Measurements from ENCODE around the gene FBLN7. TPM values are rescaled to one million over a fixed set of nuclear protein-coding genes. Genes with fewer than 3 reads are reported as not detected.

Gene FBLN7
- polyA plus RNA-seq, 3 donors = 9.8 to 13.2 (median 12.5) TPM

DNA sequence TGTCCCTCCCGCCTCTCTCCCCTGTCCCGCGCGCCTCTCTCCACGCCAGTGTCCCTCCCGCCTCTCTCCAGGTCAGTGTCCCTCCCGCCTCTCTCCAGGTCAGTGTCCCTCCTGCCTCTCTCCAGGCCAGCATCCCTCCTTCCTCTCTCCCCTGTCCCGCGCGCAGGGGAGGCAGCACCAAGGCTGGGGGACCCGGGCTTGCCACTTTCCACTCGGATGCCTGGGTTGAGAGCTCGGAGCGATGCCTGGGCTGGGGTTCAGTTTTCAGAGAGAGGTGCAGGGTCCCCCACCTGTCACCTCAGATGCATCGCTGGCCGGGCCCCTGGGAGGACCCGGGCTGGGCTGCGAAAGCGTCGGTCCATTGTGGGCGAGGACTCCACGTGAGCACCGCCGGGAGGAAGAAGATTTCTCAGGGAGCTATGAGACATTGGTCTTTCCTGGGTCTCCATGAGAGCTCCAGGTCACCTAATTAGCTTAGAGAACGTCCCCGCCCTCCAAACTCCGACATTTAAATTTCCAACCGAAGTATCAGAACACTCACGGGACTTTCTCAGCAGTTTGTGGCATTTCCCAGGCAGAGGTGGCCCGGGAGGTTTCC is 2.1 kb downstream of the FBLN7 start:
- no peak for DNase-seq (ENCODE audit: low read depth in 3 of 3, low spot score in 2 of 3)

- DNase-seq (ENCODE audit: low read depth in 3 of 3, low spot score in 2 of 3) = no peak
Measured at GRCh38 chr2:112140899-112141625, 2.9 kb downstream of the FBLN7 start.

- no peak for DNase-seq (ENCODE audit: low read depth in 3 of 3, low spot score in 2 of 3)
Measured at GRCh38 chr2:112141626-112142007, 3.4 kb downstream of the FBLN7 start.

DNA sequence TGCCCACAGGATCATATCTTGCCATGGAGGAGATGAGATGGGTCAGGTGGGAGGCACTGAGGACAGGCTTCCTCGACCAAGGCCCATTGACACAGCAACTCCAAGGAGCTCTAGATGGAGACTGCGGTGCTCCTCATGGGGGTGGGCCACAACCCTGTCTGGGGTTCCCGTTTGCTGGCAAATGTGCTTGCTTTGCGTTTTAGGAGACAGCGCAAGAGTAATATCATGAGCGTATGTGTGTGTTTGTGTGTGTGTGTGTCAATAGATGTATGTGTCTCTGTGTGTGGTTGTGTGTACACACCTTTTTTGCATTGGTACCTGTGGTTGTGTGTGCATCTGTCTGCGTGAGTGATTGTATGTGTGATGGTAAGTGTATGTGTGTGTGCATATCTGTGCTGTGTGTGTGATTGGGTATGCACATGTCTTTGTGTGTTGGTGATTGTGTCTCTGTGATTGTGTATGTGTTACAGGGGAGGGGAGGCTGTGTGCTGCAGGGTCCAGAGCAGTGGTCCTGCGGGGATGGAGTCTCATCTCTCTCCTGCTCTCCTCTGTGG is 4.4 kb downstream of the FBLN7 start:
- DNase-seq (ENCODE audit: low read depth in 3 of 3, low spot score in 2 of 3) = no peak

- DNase-seq (ENCODE audit: low read depth in 3 of 3, low spot score in 2 of 3) = no peak
Measured at GRCh38 chr2:112143150-112143549, 5.0 kb downstream of the FBLN7 start.

DNA sequence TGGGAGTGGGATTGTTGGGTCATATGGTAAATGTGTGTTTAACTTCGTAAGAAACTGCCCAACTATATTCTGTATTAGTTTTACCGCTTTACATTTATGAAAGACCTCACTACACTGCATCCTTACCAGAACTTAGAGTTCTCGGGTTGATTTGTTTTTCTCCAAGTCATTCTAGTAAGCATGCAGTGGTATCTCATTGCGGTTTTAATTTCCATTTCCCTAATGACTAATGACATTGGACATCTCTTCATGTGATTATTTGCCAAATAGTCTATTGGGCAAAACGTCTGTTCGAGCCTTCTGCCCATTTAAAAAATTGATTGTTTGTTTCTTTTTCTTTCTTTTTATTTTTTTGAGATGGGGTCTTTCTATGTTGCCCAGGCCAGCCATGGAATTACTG is 6.8 kb downstream of the FBLN7 start:
- no peak for DNase-seq (ENCODE audit: low read depth in 3 of 3, low spot score in 2 of 3)

GRCh38 chr2:112147382-112148168 is 9.4 kb downstream of the FBLN7 start:
- DNase-seq (ENCODE audit: low read depth in 3 of 3, low spot score in 2 of 3) = no peak

GRCh38 chr2:112148477-112148876 is 10.3 kb downstream of the FBLN7 start:
- DNase-seq (ENCODE audit: low read depth in 3 of 3, low spot score in 2 of 3) = no peak

DNA sequence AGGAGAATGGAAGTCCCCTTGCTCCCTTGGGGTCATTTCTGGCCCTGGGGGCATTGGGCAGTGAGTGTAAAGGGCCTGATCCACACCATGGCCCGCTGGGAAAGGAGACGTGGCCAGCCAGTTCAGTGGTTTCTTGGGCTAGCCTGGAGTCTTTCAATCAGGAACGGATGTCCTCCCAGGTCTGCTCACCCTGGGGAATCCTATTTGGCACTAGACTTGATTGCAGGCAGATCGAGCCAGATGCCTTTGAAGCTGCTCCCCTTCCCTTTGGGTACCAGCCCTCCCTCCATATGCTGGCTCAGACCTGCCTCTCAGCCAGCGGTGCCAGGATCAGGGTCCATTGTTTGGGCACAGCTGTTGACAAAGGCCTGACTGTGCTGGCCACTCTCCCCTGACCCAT is 11.0 kb downstream of the FBLN7 start:
- DNase-seq (ENCODE audit: low read depth in 3 of 3, low spot score in 2 of 3) = no peak

GRCh38 chr2:112149866-112150435 is 11.8 kb downstream of the FBLN7 start:
- DNase-seq (ENCODE audit: low read depth in 3 of 3, low spot score in 2 of 3) = no peak

DNA sequence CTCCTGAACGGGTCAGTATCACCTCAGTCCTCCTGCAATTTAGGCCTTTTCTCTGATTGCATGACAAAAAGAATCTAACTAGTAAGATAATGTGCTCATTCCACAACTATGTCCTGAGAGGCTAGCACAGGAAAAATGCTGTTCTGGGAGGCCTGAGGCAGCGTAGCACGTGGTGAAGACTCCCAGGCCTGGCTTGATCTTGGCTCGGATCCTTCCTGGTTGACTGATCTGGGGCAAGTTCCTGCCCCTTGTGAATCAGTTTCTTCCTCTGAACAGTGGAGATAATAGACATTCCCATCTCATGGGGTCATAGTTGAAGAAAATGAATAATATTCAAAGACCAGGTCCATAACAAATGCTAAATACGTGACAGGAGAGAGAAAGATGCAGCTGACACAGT is 12.3 kb downstream of the FBLN7 start:
- DNase-seq (ENCODE audit: low read depth in 3 of 3, low spot score in 2 of 3) = no peak

- no peak for DNase-seq (ENCODE audit: low read depth in 3 of 3, low spot score in 2 of 3)
Measured at GRCh38 chr2:112150851-112151250, 12.7 kb downstream of the FBLN7 start.

- DNase-seq (ENCODE audit: low read depth in 3 of 3, low spot score in 2 of 3) = no peak
Measured at GRCh38 chr2:112151271-112151670, 13.1 kb downstream of the FBLN7 start.

GRCh38 chr2:112151701-112152440 is 13.7 kb downstream of the FBLN7 start:
- no peak for DNase-seq (ENCODE audit: low read depth in 3 of 3, low spot score in 2 of 3)

DNA sequence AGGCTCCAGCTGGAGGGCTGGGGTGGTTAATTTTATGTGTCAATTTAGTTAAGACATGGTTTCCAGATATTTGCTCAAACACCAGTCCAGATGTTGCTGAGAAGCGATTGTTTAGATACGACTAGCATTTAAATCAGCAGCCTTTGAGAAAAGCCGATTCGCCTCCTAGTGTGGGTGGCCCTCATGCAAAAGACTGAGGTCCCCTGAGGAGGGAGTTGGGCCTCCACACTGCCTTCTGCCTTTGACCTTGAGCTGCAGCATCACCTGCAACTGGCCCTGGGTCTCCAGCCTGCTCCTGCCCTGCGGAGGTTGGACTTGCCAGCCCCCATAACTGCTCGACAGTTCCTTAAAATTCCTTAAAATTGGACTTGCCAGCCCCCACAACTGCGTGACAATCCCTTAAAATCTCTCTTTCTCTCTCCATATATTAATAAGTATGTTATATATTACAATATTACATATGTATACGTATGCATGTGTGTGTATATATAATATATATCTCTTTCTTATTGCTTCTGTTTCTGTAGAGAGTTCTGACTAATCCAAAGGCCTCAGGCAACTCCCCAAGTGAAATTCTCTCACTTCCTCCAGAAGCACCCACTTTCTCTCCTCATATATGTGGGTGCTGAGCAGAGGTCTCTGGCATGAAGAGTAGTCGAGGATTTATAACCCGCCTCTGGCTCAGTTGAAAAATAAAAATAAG is 14.4 kb downstream of the FBLN7 start:
- no peak for DNase-seq (ENCODE audit: low read depth in 3 of 3, low spot score in 2 of 3)

- DNase-seq (ENCODE audit: low read depth in 3 of 3, low spot score in 2 of 3) = no peak
Measured at GRCh38 chr2:112153179-112153490, 14.9 kb downstream of the FBLN7 start.

DNA sequence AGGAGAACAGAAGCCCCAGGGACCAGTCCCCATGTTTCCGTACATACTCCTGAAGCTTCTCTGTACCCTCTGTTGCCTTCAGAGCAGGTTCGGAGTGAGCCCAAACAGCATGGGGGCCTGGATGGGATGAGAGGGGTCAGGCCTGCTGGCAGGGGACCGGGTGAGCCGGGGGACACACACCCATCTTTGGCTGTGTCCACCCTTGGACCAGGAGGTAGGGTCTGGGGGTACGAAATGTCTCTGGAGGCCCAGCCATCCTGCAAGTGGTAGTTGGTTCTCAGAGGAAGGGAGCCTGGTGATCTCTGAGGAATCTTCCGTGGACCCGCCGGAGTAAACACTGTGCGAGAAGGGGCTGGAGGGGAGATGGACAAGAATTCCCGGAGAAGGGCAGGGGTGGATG is 15.3 kb downstream of the FBLN7 start:
- no peak for DNase-seq (ENCODE audit: low read depth in 3 of 3, low spot score in 2 of 3)

DNA sequence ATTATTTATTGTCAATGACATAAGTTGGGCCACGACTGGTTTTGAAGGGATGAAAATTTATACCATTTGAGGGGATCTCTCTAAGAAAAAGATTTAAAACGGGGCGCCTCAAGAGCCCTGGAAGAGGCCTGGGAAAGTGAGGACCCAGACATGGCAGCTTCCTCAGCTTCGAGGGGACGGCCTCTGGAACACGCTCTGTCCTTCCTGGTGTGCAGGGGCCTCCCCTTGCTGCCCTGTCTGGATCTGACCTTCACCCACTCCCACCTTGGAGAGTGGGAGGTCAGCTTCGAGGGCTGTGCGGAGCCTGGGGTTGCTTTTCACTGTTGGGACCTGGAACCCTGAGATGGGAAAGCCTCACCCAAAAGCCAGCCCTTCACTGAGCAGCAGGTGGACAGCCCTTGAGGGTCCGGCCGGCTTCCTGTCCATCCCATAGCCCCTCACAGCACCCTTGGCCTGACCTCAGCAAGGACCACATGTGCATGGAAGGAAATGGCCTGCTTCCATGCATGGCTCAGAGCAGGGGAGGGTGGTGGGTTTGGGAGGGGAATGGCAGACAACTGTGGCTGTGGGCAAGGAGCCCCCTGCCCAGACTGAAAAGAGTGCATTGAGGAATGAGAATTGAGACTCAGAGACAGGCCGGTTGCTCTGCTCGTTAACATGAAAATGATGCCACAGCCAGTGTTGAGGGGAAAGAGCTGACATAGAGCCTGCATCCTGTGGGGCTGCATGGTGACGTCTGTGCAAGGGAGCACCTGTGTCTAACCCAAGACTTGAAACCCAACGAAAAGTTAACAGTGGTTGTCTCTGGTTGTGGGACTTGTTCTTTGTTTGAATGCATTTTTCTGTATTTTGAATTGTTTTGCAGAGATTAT is 16.3 kb downstream of the FBLN7 start:
- no peak for DNase-seq (ENCODE audit: low read depth in 3 of 3, low spot score in 2 of 3)
